ENCODE data around the gene SUSD4. TPM values are rescaled to one million over a fixed set of nuclear protein-coding genes. Genes with fewer than 3 reads are reported as not detected.
"Not testable (repeated sequence)": the region's sequence is repeated elsewhere in the genome, so short reads cannot be mapped to it uniquely, and the experiment has no call there.

SUSD4 gene
- total RNA-seq, 1 donor from 2014 or later, result not detected

DNA sequence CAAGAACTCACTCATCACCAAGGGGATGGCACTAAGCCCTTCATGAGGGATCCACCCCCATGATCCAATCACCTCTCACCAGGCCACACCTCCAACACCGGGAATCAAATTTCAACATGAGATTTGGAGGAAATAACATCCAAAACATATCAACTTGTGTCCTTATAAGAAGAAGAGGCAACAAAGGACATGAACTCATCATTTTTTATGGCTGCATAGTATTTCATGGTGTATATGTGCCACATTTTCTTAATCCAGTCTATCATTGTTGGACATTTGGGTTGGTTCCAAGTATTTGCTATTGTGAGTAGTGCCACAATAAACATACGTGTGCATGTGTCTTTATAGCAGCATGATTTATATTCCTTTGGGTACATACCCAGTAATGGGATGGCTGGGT lies 112.6 kb downstream of the SUSD4 start:
- not testable (repeated sequence) for DNase-seq (ENCODE audit: low spot score)

GRCh38 chr1:223250632-223251015 lies 113.4 kb downstream of the SUSD4 start:
- no peak for DNase-seq (ENCODE audit: low spot score)

GRCh38 chr1:223249854-223250631 lies 113.9 kb downstream of the SUSD4 start:
- DNase-seq (ENCODE audit: low spot score), result no peak

DNA sequence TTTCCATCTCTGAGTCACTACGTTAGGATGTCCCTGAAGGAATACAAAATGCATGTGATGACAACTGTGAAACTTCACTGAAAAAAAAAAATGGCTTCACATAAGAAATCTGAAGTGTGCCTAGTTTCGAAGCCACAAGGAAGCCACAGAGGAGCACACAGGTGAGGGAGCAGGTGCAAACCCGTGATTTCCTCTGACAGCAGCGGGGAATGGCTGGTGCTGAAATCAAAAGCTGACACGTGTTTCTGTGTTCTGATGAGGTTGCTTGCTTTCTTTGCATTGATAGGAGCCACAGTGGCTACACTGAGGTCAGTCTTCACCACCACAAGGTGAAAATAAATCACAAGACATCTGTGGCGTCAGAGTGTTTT lies 115.2 kb downstream of the SUSD4 start:
- no peak for DNase-seq (ENCODE audit: low spot score)

GRCh38 chr1:223248001-223248769 lies 115.8 kb downstream of the SUSD4 start:
- no peak for DNase-seq (ENCODE audit: low spot score)

DNA sequence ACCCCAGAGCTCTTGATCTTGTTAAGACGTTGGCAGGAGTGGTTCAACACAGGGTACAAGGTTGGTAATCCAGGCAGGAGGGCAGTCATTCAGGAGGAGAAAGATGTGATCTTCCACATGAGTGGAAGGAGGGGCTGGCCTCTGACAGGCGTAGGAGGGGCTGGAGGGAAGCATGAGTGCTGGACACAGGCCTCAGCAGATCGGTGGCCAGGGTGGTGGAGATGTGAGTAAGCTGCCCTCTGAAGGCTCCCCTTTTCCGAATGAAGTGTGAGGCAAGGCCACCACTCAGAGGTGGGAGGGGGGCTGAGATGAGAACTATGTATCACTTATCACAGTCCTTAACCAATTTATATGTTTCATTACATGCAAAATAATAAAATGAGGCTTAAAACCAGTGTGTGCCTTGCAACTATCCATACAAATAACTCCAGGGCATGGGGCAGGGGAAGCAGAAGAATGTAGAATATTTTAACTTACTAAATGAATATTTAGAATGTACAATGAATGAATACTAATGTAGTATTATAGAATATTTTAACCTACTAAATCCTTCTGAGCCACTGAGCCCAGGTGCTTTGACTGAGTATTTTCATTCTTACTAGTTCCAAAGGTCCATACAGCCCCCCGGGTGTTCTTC lies 117.4 kb downstream of the SUSD4 start:
- peak; percentile 86 for DNase-seq (ENCODE audit: low spot score)

DNA sequence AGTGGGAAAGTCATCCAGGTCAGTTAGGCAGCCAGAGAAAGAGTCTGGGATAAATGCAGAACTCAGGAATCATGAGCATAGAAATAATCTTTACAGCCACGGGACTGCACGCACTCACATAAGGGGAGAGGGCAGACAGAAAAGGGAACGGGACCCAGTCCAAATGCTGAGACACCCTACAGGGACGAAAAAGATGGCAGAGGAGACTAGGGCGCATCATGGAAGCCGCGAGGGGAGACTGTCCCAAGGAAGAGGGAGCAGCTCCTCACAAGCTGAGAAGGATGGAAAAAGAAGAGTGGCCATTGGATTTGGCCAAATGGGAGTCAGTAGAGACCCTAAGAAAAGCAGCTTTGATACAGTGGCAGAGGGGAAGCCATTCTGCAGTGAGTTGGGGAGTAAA lies 118.0 kb downstream of the SUSD4 start:
- DNase-seq (ENCODE audit: low spot score), result no peak

DNA sequence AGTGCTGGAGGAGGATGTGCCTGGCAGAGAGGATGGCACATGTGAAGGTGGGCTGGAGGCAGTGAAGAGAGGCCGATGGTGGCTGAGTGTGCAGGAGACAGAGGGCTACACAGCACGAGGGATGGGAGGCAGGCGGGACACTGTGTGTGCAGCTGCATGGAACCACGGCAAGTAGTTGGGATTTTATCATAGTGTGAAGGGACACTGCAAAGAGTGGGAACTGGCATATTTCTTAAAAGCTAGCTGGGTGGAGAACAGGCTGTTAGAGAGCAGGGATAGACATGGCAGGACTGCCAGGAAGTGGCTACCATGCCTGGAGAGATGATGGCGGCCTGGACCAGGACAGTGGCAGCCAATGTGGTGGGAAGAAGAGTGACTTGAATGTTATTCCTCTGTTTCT lies 118.6 kb downstream of the SUSD4 start:
- no peak for DNase-seq (ENCODE audit: low spot score)

- DNase-seq (ENCODE audit: low spot score), result no peak
Measured at GRCh38 chr1:223244366-223245103, 119.4 kb downstream of the SUSD4 start.

- DNase-seq (ENCODE audit: low spot score), result no peak
Measured at GRCh38 chr1:223243441-223244050, 120.4 kb downstream of the SUSD4 start.

GRCh38 chr1:223242971-223243370 lies 121.0 kb downstream of the SUSD4 start:
- DNase-seq (ENCODE audit: low spot score), result no peak

DNA sequence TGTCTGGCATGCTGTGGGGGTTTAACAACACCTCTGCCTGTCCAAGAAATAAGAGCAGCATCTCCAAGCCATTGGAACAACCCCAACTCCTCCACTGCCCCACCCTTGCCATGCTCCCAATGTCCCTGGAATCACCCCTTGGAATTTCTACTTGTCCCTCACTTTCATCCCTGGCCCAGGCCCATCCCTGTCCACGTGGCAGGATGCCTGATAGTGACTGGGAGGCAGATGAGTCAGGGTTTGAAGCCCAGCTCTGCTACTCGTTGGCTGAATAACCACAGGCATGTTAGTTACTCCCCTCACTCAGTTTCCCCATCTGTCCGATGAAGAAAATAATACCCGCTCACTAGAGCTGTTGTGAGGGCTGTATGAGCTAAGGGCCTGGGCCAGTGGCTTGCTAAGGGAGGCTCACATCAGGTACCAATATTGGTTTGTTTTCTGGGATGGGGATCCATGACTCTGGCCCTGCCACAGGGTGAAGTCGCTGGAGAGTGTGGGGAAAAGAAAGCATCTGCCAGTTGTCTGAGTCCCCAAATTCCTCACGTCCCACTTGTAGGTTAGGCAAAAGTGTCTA lies 121.5 kb downstream of the SUSD4 start:
- peak; percentile 68 for DNase-seq (ENCODE audit: low spot score)

- no peak for DNase-seq (ENCODE audit: low spot score)
Measured at GRCh38 chr1:223240122-223240521, 123.9 kb downstream of the SUSD4 start.

DNA sequence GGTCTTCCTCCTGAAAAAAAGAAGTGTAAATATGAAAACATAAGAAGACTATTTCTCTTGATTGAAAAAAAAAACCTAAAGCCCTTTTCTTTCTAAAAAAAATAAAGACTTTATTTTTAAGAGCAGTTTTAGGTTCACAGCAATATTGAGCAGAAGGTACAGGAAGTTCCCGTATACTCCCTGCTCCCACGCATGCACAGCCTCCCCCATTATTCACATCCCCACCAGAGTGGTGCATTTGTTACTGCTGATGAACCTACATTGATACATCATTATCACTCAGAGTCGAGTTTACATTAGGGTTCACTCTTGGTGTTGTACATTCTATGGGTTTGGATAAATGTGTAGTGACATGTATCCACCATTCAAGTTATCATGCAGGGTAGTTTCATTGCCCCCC lies 128.9 kb downstream of the SUSD4 start:
- DNase-seq (ENCODE audit: low spot score), result no peak

- DNase-seq (ENCODE audit: low spot score), result no peak
Measured at GRCh38 chr1:223234534-223234933, 129.4 kb downstream of the SUSD4 start.

GRCh38 chr1:223234170-223234514 lies 129.8 kb downstream of the SUSD4 start:
- no peak for DNase-seq (ENCODE audit: low spot score)

GRCh38 chr1:223233410-223234169 lies 130.4 kb downstream of the SUSD4 start:
- no peak for DNase-seq (ENCODE audit: low spot score)

GRCh38 chr1:223233019-223233409 lies 131.0 kb downstream of the SUSD4 start:
- no peak for DNase-seq (ENCODE audit: low spot score)

GRCh38 chr1:223231581-223231980 lies 132.4 kb downstream of the SUSD4 start:
- DNase-seq (ENCODE audit: low spot score), result no peak

- no peak for DNase-seq (ENCODE audit: low spot score)
Measured at GRCh38 chr1:223231011-223231572, 132.9 kb downstream of the SUSD4 start.
